ENCODE measurements around the gene PDE4DIP. TPM values are rescaled to one million over a fixed set of nuclear protein-coding genes. Genes with fewer than 3 reads are reported as not detected.
"Not testable (repeated sequence)": the region's sequence is repeated elsewhere in the genome, so short reads cannot be mapped to it uniquely, and the experiment has no call there.

The PDE4DIP gene
- total RNA-seq, 2 experiments from 2014 or later: 21.0 to 21.9 TPM

- intact Hi-C loops (cut with DNase I, micrococcal nuclease); CTCF ChIA-PET; POLR2A ChIA-PET; H3K9me3 Mint-ChIP-seq (ENCODE audit: low read depth); H3K4me1 Mint-ChIP-seq; H3K36me3 Mint-ChIP-seq (ENCODE audit: low read depth); H3K4me3 Mint-ChIP-seq; H3K27me3 Mint-ChIP-seq; H3K27ac Mint-ChIP-seq; DNase-seq; ATAC-seq: not testable (repeated sequence)
Measured at GRCh38 chr1:148945130-148945529, 100.9 kb downstream of the PDE4DIP start.

GRCh38 chr1:148948768-148949167 is 104.5 kb downstream of the PDE4DIP start:
- H3K27ac Mint-ChIP-seq; H3K4me3 Mint-ChIP-seq; CTCF ChIA-PET; ATAC-seq; intact Hi-C loops (cut with DNase I, micrococcal nuclease); POLR2A ChIA-PET; H3K4me1 Mint-ChIP-seq; H3K27me3 Mint-ChIP-seq; H3K9me3 Mint-ChIP-seq (ENCODE audit: low read depth); H3K36me3 Mint-ChIP-seq (ENCODE audit: low read depth): not testable (repeated sequence)
- peak; percentile 3 for DNase-seq

GRCh38 chr1:148951336-148952227 is 107.4 kb downstream of the PDE4DIP start:
- H3K9me3 Mint-ChIP-seq (ENCODE audit: low read depth); intact Hi-C loops (cut with DNase I, micrococcal nuclease); H3K36me3 Mint-ChIP-seq (ENCODE audit: low read depth); POLR2A ChIA-PET; CTCF ChIA-PET; H3K27me3 Mint-ChIP-seq: not testable (repeated sequence)
- H3K27ac Mint-ChIP-seq: peak overlapping the region; percentile 94
- DNase-seq: peak; percentile 86
- ATAC-seq: peak; percentile 86
- peak overlapping the region; percentile 67 for H3K4me3 Mint-ChIP-seq
- H3K4me1 Mint-ChIP-seq: peaks cover 10% of the 10 kb centered on the region

GRCh38 chr1:148952253-148952937 is 108.2 kb downstream of the PDE4DIP start:
- not testable (repeated sequence) for H3K27ac Mint-ChIP-seq

GRCh38 chr1:148952938-148953616 is 108.8 kb downstream of the PDE4DIP start:
- H3K4me3 Mint-ChIP-seq: peak overlapping the region; percentile 77
- H3K27me3 Mint-ChIP-seq; intact Hi-C loops (cut with DNase I, micrococcal nuclease); ATAC-seq; CTCF ChIA-PET; H3K36me3 Mint-ChIP-seq (ENCODE audit: low read depth); POLR2A ChIA-PET; H3K9me3 Mint-ChIP-seq (ENCODE audit: low read depth); H3K27ac Mint-ChIP-seq: not testable (repeated sequence)
- peaks cover 10% of the 10 kb centered on the region for H3K4me1 Mint-ChIP-seq
- peak; percentile 43 for DNase-seq

More at GRCh38 chr1:148952253-148952937, 108.2 kb downstream of the PDE4DIP start:
- POLR2A ChIA-PET; intact Hi-C loops (cut with DNase I, micrococcal nuclease); H3K27me3 Mint-ChIP-seq; CTCF ChIA-PET; H3K36me3 Mint-ChIP-seq (ENCODE audit: low read depth); H3K9me3 Mint-ChIP-seq (ENCODE audit: low read depth): not testable (repeated sequence)
- peak; percentile 77 for ATAC-seq
- peak; percentile 78 for DNase-seq
- Mint-ChIP-seq H3K4me3 (peak overlapping the region; percentile 77), H3K4me1 (peaks cover 10% of the 10 kb centered on the region)

- intact Hi-C loops (cut with DNase I, micrococcal nuclease); CTCF ChIA-PET; DNase-seq; POLR2A ChIA-PET; ATAC-seq; H3K36me3 Mint-ChIP-seq (ENCODE audit: low read depth); H3K27me3 Mint-ChIP-seq; H3K9me3 Mint-ChIP-seq (ENCODE audit: low read depth): not testable (repeated sequence)
- Mint-ChIP-seq H3K27ac (peak overlapping the region; percentile 10), H3K4me1 (peaks cover 12% of the 10 kb centered on the region), H3K4me3 (peak overlapping the region; percentile 69)
Measured at GRCh38 chr1:148953730-148954129, 109.5 kb downstream of the PDE4DIP start.

GRCh38 chr1:148958343-148958742 is 114.1 kb downstream of the PDE4DIP start:
- H3K36me3 Mint-ChIP-seq (ENCODE audit: low read depth); H3K4me3 Mint-ChIP-seq; CTCF ChIA-PET; DNase-seq; H3K4me1 Mint-ChIP-seq; ATAC-seq; POLR2A ChIA-PET; H3K9me3 Mint-ChIP-seq (ENCODE audit: low read depth); intact Hi-C loops (cut with DNase I, micrococcal nuclease); H3K27ac Mint-ChIP-seq; H3K27me3 Mint-ChIP-seq: not testable (repeated sequence)

GRCh38 chr1:148960212-148961000 is 116.2 kb downstream of the PDE4DIP start:
- H3K27me3 Mint-ChIP-seq; H3K36me3 Mint-ChIP-seq (ENCODE audit: low read depth); H3K27ac Mint-ChIP-seq; CTCF ChIA-PET; H3K4me3 Mint-ChIP-seq; H3K4me1 Mint-ChIP-seq; ATAC-seq; intact Hi-C loops (cut with DNase I, micrococcal nuclease); POLR2A ChIA-PET; DNase-seq; H3K9me3 Mint-ChIP-seq (ENCODE audit: low read depth): not testable (repeated sequence)

GRCh38 chr1:148962127-148962857 is 118.1 kb downstream of the PDE4DIP start:
- intact Hi-C loops (cut with DNase I, micrococcal nuclease); ATAC-seq; H3K4me1 Mint-ChIP-seq; POLR2A ChIA-PET; DNase-seq; H3K36me3 Mint-ChIP-seq (ENCODE audit: low read depth); H3K9me3 Mint-ChIP-seq (ENCODE audit: low read depth); H3K27me3 Mint-ChIP-seq; H3K4me3 Mint-ChIP-seq; CTCF ChIA-PET; H3K27ac Mint-ChIP-seq: not testable (repeated sequence)

GRCh38 chr1:148966084-148966483 is 121.9 kb downstream of the PDE4DIP start:
- H3K4me1 Mint-ChIP-seq; H3K27ac Mint-ChIP-seq; H3K4me3 Mint-ChIP-seq; POLR2A ChIA-PET; H3K36me3 Mint-ChIP-seq (ENCODE audit: low read depth); H3K9me3 Mint-ChIP-seq (ENCODE audit: low read depth); H3K27me3 Mint-ChIP-seq; DNase-seq; CTCF ChIA-PET; intact Hi-C loops (cut with DNase I, micrococcal nuclease): not testable (repeated sequence)
- peak; percentile 79 for ATAC-seq

GRCh38 chr1:148967580-148967979 is 123.4 kb downstream of the PDE4DIP start:
- H3K4me1 Mint-ChIP-seq; intact Hi-C loops (cut with DNase I, micrococcal nuclease); H3K4me3 Mint-ChIP-seq; H3K9me3 Mint-ChIP-seq (ENCODE audit: low read depth); ATAC-seq; H3K36me3 Mint-ChIP-seq (ENCODE audit: low read depth); POLR2A ChIA-PET; CTCF ChIA-PET; H3K27me3 Mint-ChIP-seq; DNase-seq; H3K27ac Mint-ChIP-seq: not testable (repeated sequence)

Measured in activated CD4-positive, alpha-beta T cell treated with anti-CD3 and anti-CD28 coated beads for 36 hours (primary cell).